B cell (primary cell): ENCODE results near the gene NELL2. TPM values are rescaled to one million over a fixed set of nuclear protein-coding genes. Genes with fewer than 3 reads are reported as not detected.

Source experiments
- ATAC-seq: fragments of 200-7000 bp; cut with Tn5 transposase; one replicate; pipeline ENCODE4 v1.10.0; 2021; ENCODE audit warnings: low read depth, mild to moderate bottlenecking, moderate number of reproducible peaks, moderate library complexity
- CTCF ChIA-PET: fragments of 350-600 bp; sonication (Branson Sonifier 250); formaldehyde crosslinking; loops from one replicate; lab custom pipeline; 2021; ENCODE audit warnings: antibody characterized with exemption, inconsistent platforms; lab: Charles Lee
- POLR2A ChIA-PET: fragments of 350-600 bp; sonication (Branson Sonifier 250); formaldehyde crosslinking; loops from one replicate; lab custom pipeline; 2021; ENCODE audit warnings: antibody characterized with exemption; lab: Charles Lee
- DNase-seq: peaks from one replicate; pipeline ENCODE4 v3.0.0; 2013
- H2AFZ ChIP-seq: 2 replicates; pipeline ENCODE4 v1.6.1; 2012; ENCODE audit warnings: mild to moderate bottlenecking, low read depth, low read length; ENCODE audit not compliant: insufficient read depth, poor library complexity, severe bottlenecking
- H3K27ac ChIP-seq, 2 donors: 1 replicate in 1 of 2; 2 replicates in 1 of 2; pipeline ENCODE4 v1.5.1; 2012 to 2013; ENCODE audit warnings: low read length in 2 of 2, mild to moderate bottlenecking in 2 of 2, moderate library complexity in 1 of 2
- H3K27me3 ChIP-seq, 4 experiments: fragments of 200-600 bp in 1 of 4; sonication (generic) in 1 of 4; replicated peaks in 1 of 4; 1 replicate in 2 of 4; 2 replicates in 2 of 4; pipeline versions ENCODE4 v1.6.1 to v1.7.0; 2013 to 2016; ENCODE audit warnings: low read length in 3 of 4, mild to moderate bottlenecking in 2 of 4, mixed read lengths in 1 of 4, moderate library complexity in 1 of 4; ENCODE audit not compliant: insufficient read depth in 4 of 4, control insufficient read depth in 3 of 4; ENCODE audit errors: control extremely low read depth in 1 of 4
- H3K36me3 ChIP-seq, 2 experiments: replicated peaks in 1 of 2; 1 replicate in 1 of 2; 2 replicates in 1 of 2; pipeline versions ENCODE4 v1.6.1 to v1.7.1; 2013; ENCODE audit warnings: low read length in 1 of 2; ENCODE audit not compliant: insufficient read depth in 2 of 2, control insufficient read depth in 1 of 2; ENCODE audit errors: control extremely low read depth in 1 of 2, extremely low read depth in 1 of 2
- H3K4me1 ChIP-seq, 2 donors: fragments of 200-600 bp in 1 of 2; sonication (generic) in 1 of 2; 1 replicate in 1 of 2; 2 replicates in 1 of 2; pipeline versions ENCODE4 v1.5.1 to v1.6.1; 2013 to 2017; ENCODE audit warnings: low read length in 2 of 2; ENCODE audit not compliant: control insufficient read depth in 2 of 2, insufficient read depth in 2 of 2
- H3K4me2 ChIP-seq: replicated peaks from 2 replicates; pipeline ENCODE3; 2012; ENCODE audit warnings: mild to moderate bottlenecking, low read depth, low read length; ENCODE audit not compliant: poor library complexity, severe bottlenecking
- H3K4me3 ChIP-seq, 5 experiments: fragments of 200-600 bp in 1 of 5; sonication (generic) in 1 of 5; 1 replicate in 3 of 5; 2 replicates in 2 of 5; pipeline versions ENCODE4 v1.5.1 to v1.7.0; 2011 to 2016; ENCODE audit warnings: low read length in 4 of 5, mild to moderate bottlenecking in 4 of 5, low read depth in 2 of 5, control low read depth in 1 of 5, moderate library complexity in 1 of 5; ENCODE audit not compliant: insufficient read depth in 1 of 5; ENCODE audit errors: control extremely low read depth in 1 of 5, extremely low read depth in 1 of 5
- H3K79me2 ChIP-seq: fragments of 200-600 bp; sonication (generic); one replicate; pipeline ENCODE4 v1.6.0; 2016; ENCODE audit warnings: low read length; ENCODE audit not compliant: control insufficient read depth, insufficient read depth
- H3K9ac ChIP-seq: fragments of 200-600 bp; sonication (generic); 2 replicates; pipeline ENCODE4 v1.6.1; 2017; ENCODE audit warnings: mild to moderate bottlenecking, low read length, moderate library complexity
- H3K9me3 ChIP-seq, 3 donors: one replicate each; pipeline versions ENCODE4 v1.6.1 to v1.7.1; 2013; ENCODE audit warnings: low read length in 2 of 3; ENCODE audit not compliant: control insufficient read depth in 2 of 3, insufficient read depth in 1 of 3; ENCODE audit errors: control extremely low read depth in 1 of 3
- H4K20me1 ChIP-seq: 2 replicates; pipeline ENCODE4 v1.6.0; 2012; ENCODE audit warnings: mild to moderate bottlenecking, low read length; ENCODE audit not compliant: insufficient read depth, control insufficient read depth, poor library complexity, severe bottlenecking
- H3K27ac Mint-ChIP-seq: one replicate; pipeline ENCODE4 v1.8.0; 2021; ENCODE audit warnings: mixed read lengths
- H3K27me3 Mint-ChIP-seq: one replicate; pipeline ENCODE4 v1.8.0; 2021; ENCODE audit warnings: mixed read lengths
- H3K4me1 Mint-ChIP-seq: one replicate; pipeline ENCODE4 v1.8.0; 2021; ENCODE audit warnings: mixed read lengths
- H3K4me3 Mint-ChIP-seq: one replicate; pipeline ENCODE4 v1.8.0; 2021; ENCODE audit warnings: mixed read lengths
- H3K9me3 Mint-ChIP-seq: one replicate; pipeline ENCODE4 v1.8.0; 2022; ENCODE audit warnings: mixed read lengths; ENCODE audit not compliant: insufficient read depth
- EZH2 ChIP-seq: IDR thresholded peaks from 2 replicates; pipeline ENCODE4 v1.6.1; 2012; ENCODE audit warnings: borderline replicate concordance, low read depth, mild to moderate bottlenecking, moderate library complexity, low read length; ENCODE audit not compliant: insufficient read depth, poor library complexity, severe bottlenecking
- WGBS: methylation state at CpG from one replicate; pipeline ENCODE4 v1.1.5; 2013; ENCODE audit warnings: missing lambda C conversion rate; ENCODE audit not compliant: insufficient coverage; 5-methylcytosine and 5-hydroxymethylcytosine counted together
- intact Hi-C: fragments of 100-400 bp; cut with micrococcal nuclease; formaldehyde crosslinking; loops from one replicate; pipeline ENCODE4 v1.10.0; 2022
- polyA plus RNA-seq: library from polyadenylated mRNA; depleted of rRNA; stranded (reverse); fragments of >200 nt; gene quantifications from 2 replicates; pipeline ENCODE4 v1.2.3, GENCODE V29; 2012
- total RNA-seq, 2 donors: library from RNA; stranded (reverse); fragments of 120-200 nt in 1 of 2; gene quantifications; 1 replicate in 1 of 2; 2 replicates in 1 of 2; pipeline versions ENCODE4 v1.2.3 to v1.2.4, GENCODE V29; 2013 to 2022
- TF ChIP-seq, protein P1 (sequence below): fragments of 200-600 bp; IDR thresholded peaks from one replicate; pipeline ENCODE4 v1.8.0; 2022; ENCODE audit warnings: antibody characterized with exemption, mild to moderate bottlenecking

Gene NELL2
- total and polyA plus RNA-seq, 2 donors (not counting 1 experiment from before 2014, with no cell fraction given), result 0.22 TPM; not detected in 1

DNA sequence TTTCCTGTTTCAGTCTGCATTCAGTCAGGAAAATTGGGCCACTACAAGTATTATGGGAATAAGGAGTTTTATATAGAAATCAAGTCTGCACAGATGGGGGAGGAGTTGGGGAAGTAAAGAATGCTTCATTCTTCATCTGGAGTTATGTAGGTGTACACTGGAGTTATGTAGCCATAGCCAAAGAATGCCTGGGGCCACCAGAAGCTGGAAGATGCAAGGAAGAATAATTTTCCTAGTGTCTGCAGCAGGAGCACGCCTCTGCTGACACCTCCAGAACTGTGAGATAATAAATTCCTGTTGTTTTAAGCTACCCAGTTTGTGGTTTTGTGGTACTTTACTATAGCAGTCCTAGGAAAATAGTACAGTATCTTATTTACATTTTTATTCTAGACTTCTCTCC is 333.4 kb downstream of the NELL2 start:
- Mint-ChIP-seq H3K4me1 (no peaks in the 10 kb centered on the region), H3K27me3 (no peaks in the 10 kb centered on the region), H3K27ac (no peak overlapping the region), H3K4me3 (no peak overlapping the region), H3K9me3 (no peaks in the 10 kb centered on the region)
- intact Hi-C loops, result no loop called here
- DNase-seq, result no peak
- CTCF ChIA-PET, result no interaction called here
- Histone ChIP-seq H3K36me3 (no peaks in the 10 kb centered on the region), H4K20me1 (no peaks in the 10 kb centered on the region), H3K27me3 (no peaks in the 10 kb centered on the region), H3K4me3 (no peak overlapping the region), H3K4me1 (no peaks in the 10 kb centered on the region), H3K27ac (no peak overlapping the region), H3K9ac (no peak overlapping the region), H3K79me2 (no peaks in the 10 kb centered on the region), H2AFZ (no peak overlapping the region), H3K9me3 (no peaks in the 10 kb centered on the region), H3K4me2 (no peak overlapping the region)
- WGBS, result 20% methylated on average over 1 of the region's 1 CpG
- TF ChIP-seq EZH2, result no peak
- TF ChIP-seq, protein P1, sequence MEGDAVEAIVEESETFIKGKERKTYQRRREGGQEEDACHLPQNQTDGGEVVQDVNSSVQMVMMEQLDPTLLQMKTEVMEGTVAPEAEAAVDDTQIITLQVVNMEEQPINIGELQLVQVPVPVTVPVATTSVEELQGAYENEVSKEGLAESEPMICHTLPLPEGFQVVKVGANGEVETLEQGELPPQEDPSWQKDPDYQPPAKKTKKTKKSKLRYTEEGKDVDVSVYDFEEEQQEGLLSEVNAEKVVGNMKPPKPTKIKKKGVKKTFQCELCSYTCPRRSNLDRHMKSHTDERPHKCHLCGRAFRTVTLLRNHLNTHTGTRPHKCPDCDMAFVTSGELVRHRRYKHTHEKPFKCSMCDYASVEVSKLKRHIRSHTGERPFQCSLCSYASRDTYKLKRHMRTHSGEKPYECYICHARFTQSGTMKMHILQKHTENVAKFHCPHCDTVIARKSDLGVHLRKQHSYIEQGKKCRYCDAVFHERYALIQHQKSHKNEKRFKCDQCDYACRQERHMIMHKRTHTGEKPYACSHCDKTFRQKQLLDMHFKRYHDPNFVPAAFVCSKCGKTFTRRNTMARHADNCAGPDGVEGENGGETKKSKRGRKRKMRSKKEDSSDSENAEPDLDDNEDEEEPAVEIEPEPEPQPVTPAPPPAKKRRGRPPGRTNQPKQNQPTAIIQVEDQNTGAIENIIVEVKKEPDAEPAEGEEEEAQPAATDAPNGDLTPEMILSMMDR, result no peak
- ATAC-seq, result no peak
- POLR2A ChIA-PET, result no interaction called here

DNA sequence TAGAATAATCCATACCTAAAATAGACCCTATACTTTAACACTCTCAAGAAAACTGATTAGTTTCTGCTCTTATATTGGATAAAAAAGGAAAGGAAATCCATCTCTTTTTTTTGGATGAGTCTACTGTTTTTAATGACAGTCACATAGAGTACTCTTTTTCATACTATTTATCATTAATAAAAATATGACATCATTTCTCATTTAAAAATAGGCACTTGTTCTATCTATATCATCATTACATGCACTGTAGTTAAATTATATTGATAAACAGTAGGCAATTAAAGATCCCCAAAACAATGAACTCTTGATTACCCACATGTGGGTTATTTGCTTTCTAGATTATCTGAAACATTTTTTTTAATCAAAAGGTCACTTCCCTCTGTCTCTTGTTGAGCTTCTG is 338.8 kb downstream of the NELL2 start:
- no peaks in the 10 kb centered on the region for H3K4me1 Mint-ChIP-seq
- H4K20me1 ChIP-seq, result no peaks in the 10 kb centered on the region
- DNase-seq, result no peak

More for the DNA sequence above, 338.8 kb downstream of the NELL2 start:
- no peak overlapping the region for H3K4me3 Mint-ChIP-seq
- CTCF ChIA-PET, result interaction anchor here (0.6 kb wide), 1 partner anchor 464 kb away, joined by 3 read pairs; no protein-coding TSS in a partner anchor
- no peaks in the 10 kb centered on the region for H3K27me3 Mint-ChIP-seq
- Histone ChIP-seq H3K4me1 (no peaks in the 10 kb centered on the region), H3K27me3 (no peaks in the 10 kb centered on the region), H3K36me3 (no peaks in the 10 kb centered on the region), H3K4me3 (no peak overlapping the region), H3K79me2 (no peaks in the 10 kb centered on the region), H3K9ac (no peak overlapping the region), H2AFZ (no peak overlapping the region), H3K4me2 (no peak overlapping the region), H3K9me3 (no peaks in the 10 kb centered on the region), H3K27ac (no peak overlapping the region)
- H3K27ac Mint-ChIP-seq, result no peak overlapping the region
- no peak for ATAC-seq
- intact Hi-C loops, result loop anchor here (10.0 kb wide), 1 partner anchor 57 kb away; no protein-coding TSS in a partner anchor
- POLR2A ChIA-PET, result no interaction called here
- no peak for TF ChIP-seq EZH2
- no peaks in the 10 kb centered on the region for H3K9me3 Mint-ChIP-seq
